ENCODE measurements around the gene UGT1A6. TPM values are rescaled to one million over a fixed set of nuclear protein-coding genes. Genes with fewer than 3 reads are reported as not detected.
"Not testable (repeated sequence)": the region's sequence is repeated elsewhere in the genome, so short reads cannot be mapped to it uniquely, and the experiment has no call there.

Gene UGT1A6
- total RNA-seq, 1 experiment from 2014 or later = not detected

DNA sequence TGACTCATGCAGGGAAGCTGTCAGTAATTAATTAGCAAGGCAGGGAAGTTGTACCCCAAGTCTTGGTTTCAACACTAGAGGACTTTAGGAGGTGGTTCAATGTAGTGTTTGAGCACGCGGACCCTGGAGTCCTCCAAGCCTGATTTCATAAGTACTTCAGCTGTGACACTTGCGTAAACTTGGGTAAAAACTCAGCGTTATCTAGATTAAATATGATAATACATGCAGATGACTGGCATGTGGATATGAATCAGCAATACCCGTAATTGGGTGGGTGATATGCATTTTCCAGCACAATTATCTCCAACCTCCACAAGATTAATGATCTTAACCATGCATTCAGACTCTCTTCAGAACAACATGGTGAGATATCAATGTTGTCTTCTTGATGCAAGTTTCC lies 5.8 kb upstream of the UGT1A6 start:
- no peak for DNase-seq (ENCODE audit: low spot score)

DNA sequence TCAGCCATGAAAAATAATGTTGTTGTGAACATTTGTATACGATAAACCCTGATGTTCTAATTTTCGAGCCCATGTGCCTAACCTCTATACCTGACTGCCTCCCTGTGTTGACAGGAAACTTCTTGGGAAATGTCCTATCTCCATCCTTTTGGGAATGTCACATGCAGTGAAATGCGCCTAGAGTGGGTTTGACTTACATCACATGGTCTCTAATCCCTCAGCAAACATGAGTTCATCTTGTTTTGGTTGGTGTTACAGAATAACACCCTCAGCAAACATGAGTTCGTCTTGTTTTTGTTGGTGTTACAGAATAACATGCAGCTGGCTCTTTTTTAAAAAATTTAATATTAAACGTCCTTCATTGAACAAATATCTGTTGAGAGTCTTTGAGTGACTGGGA lies 4.3 kb upstream of the UGT1A6 start:
- no peak for DNase-seq (ENCODE audit: low spot score)

DNA sequence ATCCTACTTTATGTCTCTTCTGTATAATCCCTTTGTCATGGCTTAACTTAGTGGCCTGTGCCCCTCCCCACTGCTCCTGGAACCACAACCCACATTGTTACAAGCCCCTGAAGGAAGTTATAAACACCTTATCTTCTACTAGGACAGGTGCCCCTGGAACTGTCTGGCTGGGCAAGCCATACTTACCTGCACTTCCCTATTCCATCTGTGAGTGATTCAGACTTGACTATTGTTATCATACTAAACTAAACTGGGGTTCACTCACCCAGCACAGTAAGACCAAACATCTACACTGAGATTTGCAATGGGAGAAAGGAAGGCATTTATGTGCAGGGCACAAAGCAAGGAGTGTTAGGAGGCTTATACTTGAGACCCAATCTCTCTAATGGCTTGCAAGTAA lies 3.7 kb upstream of the UGT1A6 start:
- DNase-seq (ENCODE audit: low spot score) = no peak

DNA sequence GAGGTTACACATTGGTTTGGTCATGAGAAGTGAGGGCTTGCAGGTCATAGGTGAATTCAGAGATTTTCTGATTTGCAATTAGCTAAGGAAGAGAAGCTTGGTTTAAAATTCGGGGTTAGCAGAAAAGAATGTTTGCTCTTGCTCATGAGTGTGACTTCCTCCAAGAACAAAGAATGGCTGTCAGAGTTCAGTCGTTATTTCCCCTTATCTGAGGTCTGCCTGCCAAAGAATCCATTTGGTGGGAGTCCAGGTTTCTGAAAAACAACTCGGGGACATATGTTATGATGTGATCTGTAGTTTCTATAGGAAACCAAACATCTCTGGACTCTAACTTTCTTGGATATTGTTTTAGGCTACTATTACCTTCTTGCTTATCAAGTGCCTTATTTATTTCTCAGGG lies 3.2 kb upstream of the UGT1A6 start:
- DNase-seq (ENCODE audit: low spot score) = no peak

DNA sequence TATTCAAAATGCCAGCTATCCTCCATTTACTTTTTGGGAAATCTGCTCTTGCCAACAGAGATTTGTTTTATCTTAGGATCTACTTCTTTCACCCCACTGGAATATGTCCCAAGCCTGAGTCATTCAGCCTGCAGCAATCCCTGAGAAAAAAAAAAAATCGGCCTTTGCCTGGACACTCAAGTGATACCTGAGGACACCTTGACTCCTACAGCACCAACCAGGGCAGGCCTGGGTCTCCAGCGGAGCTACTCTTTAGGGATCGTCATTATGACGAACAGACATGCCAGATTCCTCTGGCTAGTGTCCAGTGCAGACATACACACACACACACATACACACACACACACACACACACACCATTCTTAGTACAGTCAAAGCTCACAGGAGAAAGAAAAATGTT lies 2.2 kb upstream of the UGT1A6 start:
- DNase-seq (ENCODE audit: low spot score) = peak; percentile 59

DNA sequence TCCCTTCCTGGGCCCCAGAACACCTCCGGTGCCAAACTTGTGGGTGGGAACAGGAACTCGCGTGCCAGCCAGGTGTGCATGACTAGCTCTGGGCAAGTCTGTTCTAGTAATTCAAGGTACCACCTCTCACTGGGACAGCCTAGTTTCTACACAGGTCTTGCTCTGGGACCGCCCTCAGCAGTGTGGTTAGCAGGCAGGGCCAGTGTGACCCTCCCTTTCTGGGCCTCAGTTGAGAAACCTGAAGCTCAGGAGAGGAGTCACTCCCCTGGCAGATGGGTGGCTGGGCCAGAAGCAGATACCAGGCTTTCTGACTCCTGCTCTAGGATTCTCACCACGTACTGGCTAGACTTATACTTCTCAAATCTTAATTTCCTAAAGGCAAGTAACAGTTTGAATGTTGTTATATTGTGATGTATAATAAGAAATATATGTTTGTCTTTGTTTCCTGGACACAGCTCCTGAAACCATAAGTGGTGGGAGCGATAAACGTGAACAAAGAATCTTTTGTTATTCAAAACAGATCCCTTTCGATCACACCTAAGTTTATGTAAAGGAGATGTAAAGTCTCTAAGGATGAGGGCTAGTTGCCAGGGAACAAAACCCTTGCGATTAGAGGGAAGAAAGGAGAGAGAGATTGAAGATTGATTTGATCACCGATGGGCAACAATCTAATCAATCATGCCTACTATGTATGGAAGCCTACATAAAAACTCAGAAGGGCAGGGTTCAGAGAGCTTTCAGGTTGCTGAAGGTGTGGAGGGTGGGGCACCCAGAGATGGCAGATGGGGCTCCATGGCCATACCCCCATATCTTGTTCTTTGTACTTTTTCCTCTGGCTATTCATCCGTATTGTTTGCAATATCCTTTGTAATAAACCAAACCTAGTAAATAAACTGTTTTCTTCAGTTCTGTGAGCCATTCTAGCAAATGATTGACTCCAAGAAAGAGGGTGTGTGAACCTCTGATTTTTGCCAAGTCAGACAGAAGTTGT lies 952 bp upstream of the UGT1A6 start:
- DNase-seq (ENCODE audit: low spot score) = no peak

DNA sequence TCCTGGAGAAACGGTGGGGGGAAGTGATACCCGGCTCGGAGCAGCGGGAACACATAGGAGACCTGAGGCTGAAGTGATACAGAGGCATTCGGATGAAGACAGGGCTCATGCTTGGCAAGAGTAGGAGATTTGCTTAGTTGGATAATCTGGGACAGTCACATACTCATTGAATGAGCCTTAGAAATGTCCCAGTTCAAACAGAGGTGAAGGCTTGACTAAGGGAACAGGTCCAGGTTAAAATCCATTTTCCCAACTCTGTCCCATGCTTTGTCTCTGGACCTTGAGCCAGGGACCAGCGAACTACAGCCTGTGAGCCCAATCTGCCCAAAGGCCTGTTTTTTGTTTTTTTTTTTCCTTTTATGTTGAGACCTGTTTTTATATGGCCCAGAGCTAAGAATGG lies 1.3 kb downstream of the UGT1A6 start:
- DNase-seq (ENCODE audit: low spot score) = no peak

DNA sequence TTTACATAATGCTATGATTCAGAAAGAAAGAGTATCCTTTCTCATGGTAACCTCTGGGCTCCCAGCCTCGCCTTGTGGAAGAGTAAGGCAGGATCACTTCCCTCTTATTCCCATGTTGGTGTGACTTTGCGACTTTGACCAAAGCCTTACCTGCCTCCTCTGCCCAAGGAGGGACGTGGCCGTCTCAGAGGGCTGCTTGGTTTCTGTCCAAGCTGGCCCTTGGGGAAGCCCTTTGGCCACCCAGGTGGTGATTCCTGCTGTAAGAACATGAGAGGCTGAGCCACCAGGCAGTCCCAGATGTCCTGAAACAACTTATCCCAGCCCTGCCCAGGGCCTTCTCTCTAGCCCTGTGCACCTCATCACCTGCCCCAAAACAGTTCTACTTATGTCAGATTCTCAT lies 6.0 kb downstream of the UGT1A6 start:
- DNase-seq (ENCODE audit: low spot score) = no peak

DNA sequence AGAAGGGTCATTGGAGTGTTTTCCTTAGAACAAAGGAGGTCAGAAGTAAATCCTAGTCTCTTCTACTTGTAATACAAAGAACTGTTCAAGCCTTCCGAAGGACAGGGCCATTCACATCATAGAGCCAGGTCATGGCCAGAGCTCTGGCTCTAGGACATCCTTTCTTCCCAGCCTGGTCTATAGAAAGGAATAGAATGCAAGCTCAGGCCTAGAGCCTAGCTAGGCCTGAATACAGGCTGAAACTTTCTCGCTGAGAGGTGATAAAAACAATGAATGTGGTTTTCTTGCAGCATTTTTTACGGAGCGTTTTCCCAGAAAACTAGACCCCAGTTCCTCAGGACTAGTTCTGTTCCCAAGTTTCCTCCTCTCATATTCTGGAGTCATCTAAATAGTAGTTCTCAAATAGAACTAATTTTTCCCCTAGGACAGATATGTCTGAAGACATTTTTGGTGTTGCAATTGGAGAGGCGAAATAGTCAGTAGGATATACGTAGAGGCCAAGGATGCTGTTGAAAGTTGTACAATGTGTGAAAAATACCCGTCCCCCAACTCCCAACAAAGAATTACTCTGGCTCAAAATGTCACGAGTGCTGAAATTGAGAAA lies 6.8 kb downstream of the UGT1A6 start:
- no peak for DNase-seq (ENCODE audit: low spot score)

DNA sequence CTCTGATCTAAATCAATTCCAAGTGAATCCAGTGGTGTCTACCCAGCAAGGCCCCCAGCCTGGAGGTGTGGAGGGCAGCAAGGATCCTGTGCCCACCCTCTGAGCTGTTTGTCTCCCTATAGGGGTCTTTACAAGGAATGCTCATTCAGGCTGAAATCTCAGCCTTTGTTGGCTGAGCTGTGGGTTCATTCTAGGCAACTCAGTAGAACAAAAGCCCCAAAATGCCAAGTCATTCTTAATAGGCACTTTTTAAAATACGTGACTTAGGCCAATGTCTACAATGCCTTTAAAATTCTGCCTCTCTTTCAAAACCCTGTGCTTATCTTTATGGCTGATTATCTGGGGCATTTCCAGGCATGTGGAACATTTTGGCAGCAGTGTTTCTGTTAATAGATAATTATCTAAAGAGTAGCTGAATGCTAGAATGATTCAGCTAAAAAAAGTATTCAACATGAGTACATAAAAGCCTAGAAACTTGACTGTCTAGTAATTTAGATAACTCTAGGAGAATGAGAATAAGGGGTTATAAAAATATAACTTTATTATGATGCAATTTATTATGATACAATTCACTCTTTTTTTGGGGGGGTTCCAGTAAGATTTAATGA lies 7.4 kb downstream of the UGT1A6 start:
- DNase-seq (ENCODE audit: low spot score) = peak; percentile 91

DNA sequence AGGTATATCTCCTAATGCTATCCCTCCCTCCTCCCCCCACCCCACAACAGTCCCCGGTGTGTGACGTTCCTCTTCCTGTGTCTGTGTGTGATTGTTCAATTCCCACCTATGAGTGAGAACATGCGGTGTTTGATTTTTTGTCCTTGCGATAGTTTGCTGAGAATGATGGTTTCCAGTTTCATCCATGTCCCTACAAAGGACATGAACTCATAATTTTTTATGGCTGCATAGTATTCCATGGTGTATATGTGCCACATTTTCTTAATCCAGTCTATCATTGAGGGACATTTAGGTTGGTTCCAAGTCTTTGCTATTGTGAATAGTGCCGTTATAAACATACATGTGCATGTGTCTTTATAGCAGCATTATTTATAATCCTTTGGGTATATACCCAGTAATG lies 8.2 kb downstream of the UGT1A6 start:
- not testable (repeated sequence) for DNase-seq (ENCODE audit: low spot score)

DNA sequence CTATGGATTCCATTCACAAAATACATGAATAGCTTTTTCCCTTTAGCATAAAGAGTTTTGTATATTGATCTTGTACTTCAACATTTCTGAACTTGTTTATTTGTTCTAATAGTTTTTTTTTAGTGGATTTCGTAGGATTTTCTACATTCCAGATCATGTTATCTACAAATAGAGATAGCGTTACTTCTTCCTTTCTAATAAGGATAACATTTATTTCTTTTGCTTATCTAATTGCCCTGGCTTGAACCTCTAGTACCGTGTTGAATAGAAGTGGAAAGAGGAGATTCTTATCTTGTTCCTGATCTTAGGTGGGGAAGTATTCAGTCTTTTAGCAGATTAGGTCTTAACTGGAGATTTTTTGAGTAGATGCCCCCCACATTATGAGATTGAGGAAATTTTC lies 9.5 kb downstream of the UGT1A6 start:
- no peak for DNase-seq (ENCODE audit: low spot score)

DNA sequence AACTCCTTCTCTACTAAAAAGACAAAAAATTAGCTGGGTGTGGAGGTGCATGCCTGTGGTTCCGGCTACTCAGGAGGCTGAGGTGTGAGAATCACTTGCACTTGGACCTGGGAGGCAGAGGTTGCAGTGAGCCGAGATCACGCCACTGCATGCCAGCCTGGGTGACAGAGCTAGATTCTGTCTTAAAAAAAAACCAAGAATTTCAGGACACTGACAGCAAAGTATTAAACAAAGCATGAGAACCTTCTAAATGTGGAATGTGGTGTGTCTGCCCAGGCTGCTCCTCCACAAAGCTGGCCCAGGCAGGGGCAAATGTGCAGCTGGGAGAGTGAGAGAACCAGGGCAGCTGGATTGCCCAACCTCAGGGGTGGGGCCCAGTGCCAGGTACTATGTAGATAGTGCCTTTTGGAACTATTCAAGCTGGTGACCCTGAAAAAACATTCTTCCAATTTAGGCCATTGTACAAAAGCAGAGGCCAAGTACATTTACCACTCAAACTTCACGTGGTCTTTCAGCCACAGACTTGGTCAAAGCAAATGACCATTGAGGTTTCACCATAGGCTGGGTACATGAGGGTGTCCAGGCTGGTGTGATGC lies 13.3 kb downstream of the UGT1A6 start:
- DNase-seq (ENCODE audit: low spot score) = peak; percentile 30

DNA sequence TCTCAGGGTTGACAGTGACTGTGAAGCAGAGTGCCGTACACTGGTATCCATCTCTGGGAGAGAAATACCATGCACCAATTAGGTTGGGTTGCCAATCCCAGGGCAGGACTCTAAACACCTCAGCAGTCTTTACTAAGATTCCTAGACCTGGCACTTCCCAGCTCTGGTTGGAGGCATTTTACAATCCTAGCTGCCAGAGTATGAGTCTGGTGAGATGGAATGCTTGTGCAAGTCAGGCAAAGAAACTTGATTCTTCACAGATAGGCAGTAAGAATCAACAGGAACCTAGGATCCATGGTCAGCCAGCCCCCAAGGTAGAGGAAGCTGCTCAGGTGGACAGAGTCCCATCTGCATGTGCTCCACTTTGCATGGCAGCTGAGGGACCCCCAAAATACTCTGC lies 14.0 kb downstream of the UGT1A6 start:
- peak; percentile 57 for DNase-seq (ENCODE audit: low spot score)

DNA sequence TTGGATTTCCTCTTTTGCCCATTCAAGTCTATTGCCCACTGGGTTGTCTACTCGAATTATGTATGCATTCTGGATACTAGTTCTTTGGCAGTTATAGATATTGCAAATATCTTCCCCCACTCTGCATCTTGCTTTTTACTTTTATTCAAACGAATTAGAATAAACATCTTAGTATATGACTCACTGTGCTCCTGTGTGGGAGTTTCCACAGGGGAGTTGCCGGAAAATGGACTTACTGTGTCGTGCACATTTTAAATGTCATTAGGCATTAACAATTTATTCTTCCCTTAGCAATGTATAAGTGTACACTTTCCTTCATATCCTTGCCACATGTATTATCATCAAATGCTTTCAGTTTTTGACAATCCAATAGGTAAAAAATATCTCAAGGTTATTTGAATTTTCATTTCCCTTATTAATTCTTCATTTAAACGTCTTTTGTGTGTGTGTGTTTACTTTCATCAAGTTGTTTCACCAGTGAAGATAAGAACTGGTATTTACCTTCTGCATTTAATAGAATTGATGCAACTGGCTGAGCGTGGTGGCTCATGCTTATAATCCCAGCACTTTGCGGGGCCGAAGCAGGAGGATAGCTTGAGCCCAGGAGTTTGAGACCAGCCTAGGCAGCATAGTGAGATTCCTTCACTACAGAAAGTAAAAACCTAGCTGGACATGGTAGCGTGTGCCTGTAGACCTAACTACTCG lies 15.4 kb downstream of the UGT1A6 start:
- DNase-seq (ENCODE audit: low spot score) = peak; percentile 54

DNA sequence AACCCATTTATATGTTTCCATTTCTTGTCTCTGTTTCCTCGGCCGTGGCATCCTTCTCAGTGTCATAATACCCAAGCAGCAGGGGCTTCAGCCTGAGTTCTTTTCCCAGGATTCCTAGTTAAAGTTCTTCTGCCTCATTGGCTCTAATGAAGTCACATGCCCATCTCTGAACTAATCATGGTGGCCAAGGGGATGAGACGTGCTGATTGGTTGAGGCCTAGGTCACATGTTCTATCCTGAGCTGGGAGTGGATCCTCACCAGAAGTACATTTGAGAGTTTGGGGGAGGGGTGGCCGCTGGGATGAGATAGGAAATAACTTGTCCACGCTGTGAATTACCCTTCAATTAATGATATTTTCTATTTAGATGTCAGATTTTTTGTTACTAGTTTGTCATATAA lies 16.3 kb downstream of the UGT1A6 start:
- peak; percentile 25 for DNase-seq (ENCODE audit: low spot score)

DNA sequence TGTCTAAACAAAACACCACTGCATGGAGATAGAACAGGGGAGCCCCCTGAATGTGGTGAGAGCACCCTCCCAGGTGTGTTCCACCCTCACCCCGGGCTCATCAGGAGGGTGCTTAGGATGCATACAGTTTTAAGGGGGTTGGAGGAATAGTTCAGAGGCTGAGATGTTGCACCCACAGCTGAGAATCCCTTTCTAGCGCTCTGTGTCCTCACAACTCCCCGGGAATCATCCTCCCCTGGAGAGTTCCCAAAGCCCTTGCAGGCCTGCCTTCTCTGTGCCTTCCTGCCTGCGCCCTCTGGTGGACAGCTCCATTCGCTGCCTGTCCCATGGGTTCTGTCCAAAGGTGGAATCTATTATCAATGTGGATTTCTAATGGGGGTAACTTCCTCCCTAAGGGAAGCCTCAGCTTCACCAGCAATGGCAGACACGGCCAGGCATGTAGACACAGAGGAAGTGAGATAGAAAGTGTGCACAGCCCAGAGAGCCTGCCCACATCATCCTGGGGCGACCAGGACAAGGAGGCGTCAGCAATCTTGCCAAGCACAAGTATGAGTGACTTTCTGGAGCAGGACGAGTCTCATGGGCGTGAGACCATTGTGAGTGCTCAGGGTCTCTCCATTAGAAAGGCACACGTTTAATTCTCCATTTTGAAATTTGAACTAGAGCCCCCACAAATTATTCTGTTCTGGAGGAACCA lies 18.8 kb downstream of the UGT1A6 start:
- DNase-seq (ENCODE audit: low spot score) = peak; percentile 84

DNA sequence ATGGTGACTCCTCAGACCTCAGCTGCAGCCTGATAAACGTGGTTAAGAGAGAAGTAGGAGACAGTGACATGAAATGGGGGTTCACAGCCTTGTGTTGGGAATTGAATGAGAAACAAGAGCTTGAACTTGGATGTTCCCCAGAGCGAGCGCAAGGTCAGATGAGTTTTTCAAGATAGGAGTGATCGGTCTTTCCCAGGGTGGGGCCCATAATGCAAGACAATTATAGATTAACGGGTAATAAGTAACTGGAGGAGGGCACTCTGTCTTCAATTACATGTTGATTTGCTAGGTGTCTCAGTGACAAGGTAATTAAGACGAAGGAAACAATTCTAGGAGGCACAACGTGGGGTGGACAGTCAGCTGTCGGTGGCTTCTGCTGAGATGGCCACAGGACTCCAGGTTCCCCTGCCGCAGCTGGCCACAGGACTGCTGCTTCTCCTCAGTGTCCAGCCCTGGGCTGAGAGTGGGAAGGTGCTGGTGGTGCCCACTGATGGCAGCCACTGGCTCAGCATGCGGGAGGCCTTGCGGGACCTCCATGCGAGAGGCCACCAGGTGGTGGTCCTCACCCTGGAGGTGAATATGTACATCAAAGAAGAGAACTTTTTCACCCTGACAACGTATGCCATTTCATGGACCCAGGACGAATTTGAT lies 20.0 kb downstream of the UGT1A6 start, which contains the start of gene UGT1A5:
Gene UGT1A5, plus strand, starts transcription at position 297 of the 651 bp plus-strand sequence. Its CDS starts 85 bp downstream, at position 382.
- DNase-seq (ENCODE audit: low spot score) = no peak

DNA sequence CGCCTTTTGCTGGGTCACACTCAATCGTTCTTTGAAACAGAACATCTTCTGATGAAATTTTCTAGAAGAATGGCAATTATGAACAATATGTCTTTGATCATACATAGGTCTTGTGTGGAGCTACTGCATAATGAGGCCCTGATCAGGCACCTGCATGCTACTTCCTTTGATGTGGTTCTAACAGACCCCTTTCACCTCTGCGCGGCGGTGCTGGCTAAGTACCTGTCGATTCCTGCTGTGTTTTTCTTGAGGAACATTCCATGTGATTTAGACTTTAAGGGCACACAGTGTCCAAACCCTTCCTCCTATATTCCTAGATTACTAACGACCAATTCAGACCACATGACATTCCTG lies 20.5 kb downstream of the UGT1A6 start:
- no peak for DNase-seq (ENCODE audit: low spot score)

DNA sequence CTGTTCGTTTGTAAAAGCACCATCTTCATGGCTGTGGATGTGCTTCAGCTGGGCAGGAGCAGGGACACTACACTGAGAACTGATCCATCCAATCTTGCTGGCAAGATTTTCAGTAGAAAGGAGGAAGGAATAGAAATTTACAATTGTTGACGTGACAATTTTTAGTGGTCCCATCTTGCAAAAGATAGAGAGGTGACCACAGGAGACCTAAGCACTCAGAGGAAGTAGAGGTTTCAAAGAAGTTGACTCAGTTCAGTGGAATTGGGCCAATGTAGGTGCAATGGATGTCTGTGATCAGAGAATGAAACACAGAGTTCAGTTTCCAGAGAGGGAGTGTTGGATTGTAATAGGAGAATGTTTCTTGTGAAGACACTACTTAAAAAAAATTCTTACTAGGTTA lies 21.4 kb downstream of the UGT1A6 start:
- no peak for DNase-seq (ENCODE audit: low spot score)

DNA sequence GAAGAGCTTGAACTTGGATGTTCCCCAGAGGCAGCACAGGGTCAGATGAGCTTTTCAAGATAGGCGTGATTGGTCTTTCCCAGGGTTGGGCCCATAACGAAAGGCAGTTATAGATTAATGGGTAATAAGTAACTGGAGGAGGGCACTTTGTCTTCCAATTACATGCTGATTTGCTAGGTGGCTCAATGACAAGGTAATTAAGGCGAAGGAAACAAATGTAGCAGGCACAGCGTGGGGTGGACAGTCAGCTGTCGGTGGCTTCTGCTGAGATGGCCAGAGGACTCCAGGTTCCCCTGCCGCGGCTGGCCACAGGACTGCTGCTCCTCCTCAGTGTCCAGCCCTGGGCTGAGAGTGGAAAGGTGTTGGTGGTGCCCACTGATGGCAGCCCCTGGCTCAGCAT lies 25.9 kb downstream of the UGT1A6 start, which contains the start of gene UGT1A4:
Gene UGT1A4, plus strand, starts transcription at position 185 of the 400 bp plus-strand sequence. Its CDS starts 85 bp downstream, at position 270.
- no peak for DNase-seq (ENCODE audit: low spot score)
